Measurements from ENCODE around the gene ATP6AP1.
A peak's percentile ranks its signal among the peaks of the same experiment; 100 is the strongest.

The ATP6AP1 gene

GRCh38 chrX:154473683-154474082 lies 45.2 kb downstream of the ATP6AP1 start:
- Histone ChIP-seq H3K9me3 (ENCODE audit: control insufficient read depth, insufficient read depth, low read depth, low read length) (peaks cover 35% of the 10 kb centered on the region; the same call in 1 of the 2 replicates), H3K4me1 (ENCODE audit: control insufficient read depth, insufficient read depth, low read length) (no peaks in the 10 kb centered on the region; the same call in 1 of the 2 replicates), H3K9ac (ENCODE audit: low read length) (no peak overlapping the region), H3K27me3 (ENCODE audit: control insufficient read depth, insufficient read depth, low read length) (no peaks in the 10 kb centered on the region), H3K4me3 (ENCODE audit: low read depth, low read length) (no peak overlapping the region), H3K36me3 (ENCODE audit: control insufficient read depth, insufficient read depth, low read length) (peaks cover 32% of the 10 kb centered on the region), H3K27ac (ENCODE audit: low read depth, low read length) (no peak overlapping the region)

GRCh38 chrX:154476821-154477220 lies 48.3 kb downstream of the ATP6AP1 start:
- Histone ChIP-seq H3K9me3 (ENCODE audit: control insufficient read depth, insufficient read depth, low read depth, low read length) (peaks cover 9% of the 10 kb centered on the region; the same call in 1 of the 2 replicates), H3K36me3 (ENCODE audit: control insufficient read depth, insufficient read depth, low read length) (peaks cover 3% of the 10 kb centered on the region; the same call in 1 of the 2 replicates), H3K4me3 (ENCODE audit: low read depth, low read length) (no peak overlapping the region), H3K4me1 (ENCODE audit: control insufficient read depth, insufficient read depth, low read length) (peaks cover 5% of the 10 kb centered on the region; the same call in 1 of the 2 replicates), H3K27ac (ENCODE audit: low read depth, low read length) (no peak overlapping the region), H3K9ac (ENCODE audit: low read length) (no peak overlapping the region), H3K27me3 (ENCODE audit: control insufficient read depth, insufficient read depth, low read length) (no peaks in the 10 kb centered on the region)

- peak overlapping the region; percentile 21 for H3K9ac ChIP-seq (ENCODE audit: low read length)
These were observed 49.5 kb downstream of the ATP6AP1 start for GRCh38 chrX:154477891-154478477.

GRCh38 chrX:154478728-154479622 lies 50.5 kb downstream of the ATP6AP1 start, which contains the start of gene LAGE3:
LAGE3 (minus strand) TSS chrX:154479281; CDS start chrX:154478915, 366 bp downstream.
- Histone ChIP-seq H3K36me3 (ENCODE audit: control insufficient read depth, insufficient read depth, low read length) (peaks cover 4% of the 10 kb centered on the region), H3K27me3 (ENCODE audit: control insufficient read depth, insufficient read depth, low read length) (no peaks in the 10 kb centered on the region), H3K27ac (ENCODE audit: low read depth, low read length) (peak within 1 kb of the TSS; percentile 91), H3K4me3 (ENCODE audit: low read depth, low read length) (peak within 1 kb of the TSS; percentile 62), H3K9me3 (ENCODE audit: control insufficient read depth, insufficient read depth, low read depth, low read length) (peaks cover 11% of the 10 kb centered on the region; the same call in 1 of the 2 replicates), H3K4me1 (ENCODE audit: control insufficient read depth, insufficient read depth, low read length) (peaks cover 13% of the 10 kb centered on the region; the same call in 1 of the 2 replicates), H3K9ac (ENCODE audit: low read length) (peak within 1 kb of the TSS; percentile 88)

More at GRCh38 chrX:154477891-154478477, 49.5 kb downstream of the ATP6AP1 start:
- H3K36me3 ChIP-seq (ENCODE audit: control insufficient read depth, insufficient read depth, low read length) = no peaks in the 10 kb centered on the region; the same call in 1 of the 2 replicates
- H3K4me1 ChIP-seq (ENCODE audit: control insufficient read depth, insufficient read depth, low read length) = peaks cover 13% of the 10 kb centered on the region; the same call in 1 of the 2 replicates
- H3K4me3 ChIP-seq (ENCODE audit: low read depth, low read length) = peak overlapping the region; percentile 62
- no peaks in the 10 kb centered on the region for H3K27me3 ChIP-seq (ENCODE audit: control insufficient read depth, insufficient read depth, low read length)
- H3K27ac ChIP-seq (ENCODE audit: low read depth, low read length) = no peak overlapping the region
- H3K9me3 ChIP-seq (ENCODE audit: control insufficient read depth, insufficient read depth, low read depth, low read length) = peaks cover 10% of the 10 kb centered on the region; the same call in 1 of the 2 replicates

- Histone ChIP-seq H3K27me3 (ENCODE audit: control insufficient read depth, insufficient read depth, low read length) (no peaks in the 10 kb centered on the region), H3K4me1 (ENCODE audit: control insufficient read depth, insufficient read depth, low read length) (peaks cover 16% of the 10 kb centered on the region; the same call in 1 of the 2 replicates)
These were observed 52.7 kb downstream of the ATP6AP1 start for GRCh38 chrX:154481195-154481594.

GRCh38 chrX:154481911-154482601 lies 53.6 kb downstream of the ATP6AP1 start:
- Histone ChIP-seq H3K9ac (ENCODE audit: low read length) (no peak overlapping the region), H3K36me3 (ENCODE audit: control insufficient read depth, insufficient read depth, low read length) (peaks cover 19% of the 10 kb centered on the region), H3K4me1 (ENCODE audit: control insufficient read depth, insufficient read depth, low read length) (peaks cover 18% of the 10 kb centered on the region; the same call in 1 of the 2 replicates), H3K4me3 (ENCODE audit: low read depth, low read length) (no peak overlapping the region), H3K27me3 (ENCODE audit: control insufficient read depth, insufficient read depth, low read length) (no peaks in the 10 kb centered on the region), H3K9me3 (ENCODE audit: control insufficient read depth, insufficient read depth, low read depth, low read length) (peaks cover 14% of the 10 kb centered on the region; the same call in 1 of the 2 replicates), H3K27ac (ENCODE audit: low read depth, low read length) (no peak overlapping the region)

More at GRCh38 chrX:154481195-154481594, 52.7 kb downstream of the ATP6AP1 start:
- H3K9ac ChIP-seq (ENCODE audit: low read length) = no peak overlapping the region
- no peak overlapping the region for H3K27ac ChIP-seq (ENCODE audit: low read depth, low read length)
- peaks cover 14% of the 10 kb centered on the region; the same call in 1 of the 2 replicates for H3K9me3 ChIP-seq (ENCODE audit: control insufficient read depth, insufficient read depth, low read depth, low read length)
- no peak overlapping the region for H3K4me3 ChIP-seq (ENCODE audit: low read depth, low read length)
- H3K36me3 ChIP-seq (ENCODE audit: control insufficient read depth, insufficient read depth, low read length) = peaks cover 19% of the 10 kb centered on the region

GRCh38 chrX:154482786-154483185 lies 54.3 kb downstream of the ATP6AP1 start:
- Histone ChIP-seq H3K4me1 (ENCODE audit: control insufficient read depth, insufficient read depth, low read length) (peaks cover 19% of the 10 kb centered on the region; the same call in 1 of the 2 replicates), H3K27ac (ENCODE audit: low read depth, low read length) (no peak overlapping the region), H3K36me3 (ENCODE audit: control insufficient read depth, insufficient read depth, low read length) (peaks cover 20% of the 10 kb centered on the region), H3K4me3 (ENCODE audit: low read depth, low read length) (no peak overlapping the region), H3K9ac (ENCODE audit: low read length) (no peak overlapping the region), H3K9me3 (ENCODE audit: control insufficient read depth, insufficient read depth, low read depth, low read length) (peaks cover 14% of the 10 kb centered on the region; the same call in 1 of the 2 replicates), H3K27me3 (ENCODE audit: control insufficient read depth, insufficient read depth, low read length) (no peaks in the 10 kb centered on the region)

- H3K4me3 ChIP-seq (ENCODE audit: low read depth, low read length) = no peak overlapping the region
- H3K27me3 ChIP-seq (ENCODE audit: control insufficient read depth, insufficient read depth, low read length) = no peaks in the 10 kb centered on the region
- peaks cover 17% of the 10 kb centered on the region; the same call in 1 of the 2 replicates for H3K9me3 ChIP-seq (ENCODE audit: control insufficient read depth, insufficient read depth, low read depth, low read length)
- H3K9ac ChIP-seq (ENCODE audit: low read length) = no peak overlapping the region
- peaks cover 19% of the 10 kb centered on the region; the same call in 1 of the 2 replicates for H3K4me1 ChIP-seq (ENCODE audit: control insufficient read depth, insufficient read depth, low read length)
- H3K27ac ChIP-seq (ENCODE audit: low read depth, low read length) = no peak overlapping the region
- H3K36me3 ChIP-seq (ENCODE audit: control insufficient read depth, insufficient read depth, low read length) = peaks cover 26% of the 10 kb centered on the region
These were observed 54.8 kb downstream of the ATP6AP1 start for GRCh38 chrX:154483325-154483724.

- Histone ChIP-seq H3K9ac (ENCODE audit: low read length) (no peak overlapping the region), H3K27ac (ENCODE audit: low read depth, low read length) (no peak overlapping the region), H3K36me3 (ENCODE audit: control insufficient read depth, insufficient read depth, low read length) (peaks cover 32% of the 10 kb centered on the region), H3K4me3 (ENCODE audit: low read depth, low read length) (no peak overlapping the region), H3K4me1 (ENCODE audit: control insufficient read depth, insufficient read depth, low read length) (peaks cover 18% of the 10 kb centered on the region; the same call in 1 of the 2 replicates), H3K27me3 (ENCODE audit: control insufficient read depth, insufficient read depth, low read length) (no peaks in the 10 kb centered on the region), H3K9me3 (ENCODE audit: control insufficient read depth, insufficient read depth, low read depth, low read length) (peaks cover 24% of the 10 kb centered on the region; the same call in 1 of the 2 replicates)
These were observed 56.0 kb downstream of the ATP6AP1 start for GRCh38 chrX:154484255-154485149.

Data from HUES6 (cell line).